H1 (cell line): ENCODE data around the gene ETS1. TPM values are rescaled to one million over a fixed set of nuclear protein-coding genes. Genes with fewer than 3 reads are reported as not detected.

Experiments
- BCL11A ChIP-seq, 2 experiments: IDR thresholded peaks; one replicate each; pipeline ENCODE4 v1.6.1; 2011; ENCODE audit warnings: low read depth in 2 of 2, low read length in 2 of 2, mild to moderate bottlenecking in 2 of 2
- EGR1 ChIP-seq: IDR thresholded peaks from 2 replicates; pipeline ENCODE4 v1.6.1; 2011; ENCODE audit warnings: low read depth, low read length, borderline replicate concordance
- EP300 ChIP-seq, 2 experiments: IDR thresholded peaks; 1 replicate in 1 of 2; 2 replicates in 1 of 2; pipeline ENCODE4 v1.6.1; 2011 to 2012; ENCODE audit warnings: low read depth in 2 of 2, low read length in 2 of 2, mild to moderate bottlenecking in 2 of 2, borderline replicate concordance in 1 of 2, inconsistent platforms in 1 of 2, moderate library complexity in 1 of 2
- POLR2AphosphoS5 ChIP-seq: IDR thresholded peaks from 2 replicates; pipeline ENCODE4 v1.6.1; 2011; ENCODE audit warnings: low read depth, low read length
- SIRT6 ChIP-seq: IDR thresholded peaks from one replicate; pipeline ENCODE4 v1.7.1; 2012; ENCODE audit warnings: low read length, inconsistent platforms
- USF2 ChIP-seq: IDR thresholded peaks from 2 replicates; pipeline ENCODE4 v1.6.1; 2011; ENCODE audit warnings: low read length, improper control_type of control experiment
- polyA plus RNA-seq, 7 experiments: library from polyadenylated mRNA; depleted of rRNA in 3 of 7; stranded (reverse) in 5 of 7; unstranded in 2 of 7; fragments of >200 nt in 5 of 7; fragments of 200-250 nt in 2 of 7; gene quantifications; 1 replicate in 5 of 7; 2 replicates in 1 of 7; 4 replicates in 1 of 7; pipeline versions ENCODE4 v1.2.1 to v1.2.3, GENCODE V29; 2011 to 2013; ENCODE audit warnings: missing spikeins in 2 of 7, mixed read lengths in 2 of 7
- total RNA-seq: library from RNA; stranded (reverse); fragmentation: NEBNext Ultra II Directional; extraction: Animal tissue kit (Norgen Biotek cat#: 25700); gene quantifications from 2 replicates; pipeline ENCODE4 v1.2.1, GENCODE V29; 2021

Gene ETS1
- total and polyA plus RNA-seq, 2 of the 8 experiments (the other 6 are each of a cell fraction or from before 2014, with no cell fraction given): 10.0 to 35.3 TPM

- TF ChIP-seq EP300 (IDR thresholded peaks at IDR 0.05; ENCODE audit: borderline replicate concordance in 1 of 2, low read depth in 2 of 2, low read length in 2 of 2): no peak
- no peak for TF ChIP-seq POLR2AphosphoS5
- TF ChIP-seq SIRT6: no peak
- no peak for TF ChIP-seq USF2
- TF ChIP-seq BCL11A (IDR thresholded peaks at IDR 0.05; ENCODE audit: low read depth in 2 of 2, low read length in 2 of 2): no peak
- no peak for TF ChIP-seq EGR1
Observed at GRCh38 chr11:128563942-128564641, 23.3 kb downstream of the ETS1 start (continued).
